HG03175 (cell line): Measurements from ENCODE around the gene FBXL7.

Experiments
- ATAC-seq: cut with Tn5 transposase; IDR thresholded peaks from one replicate; pipeline ENCODE4 v1.9.1; 2021; ENCODE audit warnings: mild to moderate bottlenecking, moderate library complexity; ENCODE audit not compliant: unreplicated experiment

FBXL7 gene

GRCh38 chr5:15983392-15983791, 483.4 kb downstream of the FBXL7 start:
- ATAC-seq, result no peak
